ENCODE data around the gene CHRNA4. TPM values are rescaled to one million over a fixed set of nuclear protein-coding genes. Genes with fewer than 3 reads are reported as not detected.
"Not testable (repeated sequence)": the region's sequence is repeated elsewhere in the genome, so short reads cannot be mapped to it uniquely, and the experiment has no call there.

Gene CHRNA4
- total RNA-seq, 1 donor: not detected

- no peak overlapping the region for H3K4me3 ChIP-seq (ENCODE audit: low read depth, low read length)
- peak; percentile 35 for DNase-seq (ENCODE audit: low read depth)
- TF ChIP-seq, protein P1, sequence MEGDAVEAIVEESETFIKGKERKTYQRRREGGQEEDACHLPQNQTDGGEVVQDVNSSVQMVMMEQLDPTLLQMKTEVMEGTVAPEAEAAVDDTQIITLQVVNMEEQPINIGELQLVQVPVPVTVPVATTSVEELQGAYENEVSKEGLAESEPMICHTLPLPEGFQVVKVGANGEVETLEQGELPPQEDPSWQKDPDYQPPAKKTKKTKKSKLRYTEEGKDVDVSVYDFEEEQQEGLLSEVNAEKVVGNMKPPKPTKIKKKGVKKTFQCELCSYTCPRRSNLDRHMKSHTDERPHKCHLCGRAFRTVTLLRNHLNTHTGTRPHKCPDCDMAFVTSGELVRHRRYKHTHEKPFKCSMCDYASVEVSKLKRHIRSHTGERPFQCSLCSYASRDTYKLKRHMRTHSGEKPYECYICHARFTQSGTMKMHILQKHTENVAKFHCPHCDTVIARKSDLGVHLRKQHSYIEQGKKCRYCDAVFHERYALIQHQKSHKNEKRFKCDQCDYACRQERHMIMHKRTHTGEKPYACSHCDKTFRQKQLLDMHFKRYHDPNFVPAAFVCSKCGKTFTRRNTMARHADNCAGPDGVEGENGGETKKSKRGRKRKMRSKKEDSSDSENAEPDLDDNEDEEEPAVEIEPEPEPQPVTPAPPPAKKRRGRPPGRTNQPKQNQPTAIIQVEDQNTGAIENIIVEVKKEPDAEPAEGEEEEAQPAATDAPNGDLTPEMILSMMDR (IDR thresholded peaks at IDR 0.05; ENCODE audit: insufficient read depth, low read length): peak; percentile 92
These were observed 51.7 kb downstream of the CHRNA4 start for GRCh38 chr20:63309261-63310071.

GRCh38 chr20:63308218-63308911 is 52.8 kb downstream of the CHRNA4 start:
- TF ChIP-seq, protein P1 (IDR thresholded peaks at IDR 0.05; ENCODE audit: insufficient read depth, low read length): no peak
- H3K4me3 ChIP-seq (ENCODE audit: low read depth, low read length): no peak overlapping the region
- DNase-seq (ENCODE audit: low read depth): no peak

- TF ChIP-seq, protein P1 (IDR thresholded peaks at IDR 0.05; ENCODE audit: insufficient read depth, low read length): no peak
- H3K4me3 ChIP-seq (ENCODE audit: low read depth, low read length): no peak overlapping the region
- DNase-seq (ENCODE audit: low read depth): no peak
These were observed 53.5 kb downstream of the CHRNA4 start for GRCh38 chr20:63307538-63308217.

- TF ChIP-seq, protein P1 (IDR thresholded peaks at IDR 0.05; ENCODE audit: insufficient read depth, low read length): no peak
- no peak overlapping the region for H3K4me3 ChIP-seq (ENCODE audit: low read depth, low read length)
- no peak for DNase-seq (ENCODE audit: low read depth)
These were observed 54.2 kb downstream of the CHRNA4 start for GRCh38 chr20:63306673-63307537.

- not testable (repeated sequence) for H3K4me3 ChIP-seq (ENCODE audit: low read depth, low read length); DNase-seq (ENCODE audit: low read depth)
These were observed 55.0 kb downstream of the CHRNA4 start for GRCh38 chr20:63305933-63306672.

GRCh38 chr20:63305393-63305792 is 55.8 kb downstream of the CHRNA4 start:
- H3K4me3 ChIP-seq (ENCODE audit: low read depth, low read length): no peak overlapping the region
- no peak for DNase-seq (ENCODE audit: low read depth)
- TF ChIP-seq, protein P1 (IDR thresholded peaks at IDR 0.05; ENCODE audit: insufficient read depth, low read length): no peak
